HL-60 (cell line): Measurements from ENCODE around the gene OR1D2.

Experiments
- CTCF ChIP-seq: IDR thresholded peaks from one replicate; pipeline ENCODE4 v1.5.1; 2011; ENCODE audit warnings: low read length, control low read depth, inconsistent platforms; ENCODE audit not compliant: insufficient read depth
- GABPA ChIP-seq: IDR thresholded peaks from 2 replicates; pipeline ENCODE4 v1.6.1; 2012; ENCODE audit warnings: low read depth
- POLR2AphosphoS5 ChIP-seq: IDR thresholded peaks from 2 replicates; pipeline ENCODE4 v1.6.1; 2012; ENCODE audit warnings: low read depth
- SPI1 ChIP-seq: IDR thresholded peaks from 2 replicates; pipeline ENCODE4 v1.6.1; 2012; ENCODE audit warnings: low read depth, mild to moderate bottlenecking, borderline replicate concordance
- TF ChIP-seq, protein P1 (sequence below): IDR thresholded peaks from 2 replicates; pipeline ENCODE4 v1.6.1; 2012; ENCODE audit warnings: low read depth; ENCODE audit not compliant: insufficient replicate concordance

GRCh38 chr17:3038941-3039340, 65.3 kb downstream of the OR1D2 start:
- TF ChIP-seq POLR2AphosphoS5 (no peak), CTCF (no peak), GABPA (no peak), SPI1 (no peak)
- TF ChIP-seq, protein P1, sequence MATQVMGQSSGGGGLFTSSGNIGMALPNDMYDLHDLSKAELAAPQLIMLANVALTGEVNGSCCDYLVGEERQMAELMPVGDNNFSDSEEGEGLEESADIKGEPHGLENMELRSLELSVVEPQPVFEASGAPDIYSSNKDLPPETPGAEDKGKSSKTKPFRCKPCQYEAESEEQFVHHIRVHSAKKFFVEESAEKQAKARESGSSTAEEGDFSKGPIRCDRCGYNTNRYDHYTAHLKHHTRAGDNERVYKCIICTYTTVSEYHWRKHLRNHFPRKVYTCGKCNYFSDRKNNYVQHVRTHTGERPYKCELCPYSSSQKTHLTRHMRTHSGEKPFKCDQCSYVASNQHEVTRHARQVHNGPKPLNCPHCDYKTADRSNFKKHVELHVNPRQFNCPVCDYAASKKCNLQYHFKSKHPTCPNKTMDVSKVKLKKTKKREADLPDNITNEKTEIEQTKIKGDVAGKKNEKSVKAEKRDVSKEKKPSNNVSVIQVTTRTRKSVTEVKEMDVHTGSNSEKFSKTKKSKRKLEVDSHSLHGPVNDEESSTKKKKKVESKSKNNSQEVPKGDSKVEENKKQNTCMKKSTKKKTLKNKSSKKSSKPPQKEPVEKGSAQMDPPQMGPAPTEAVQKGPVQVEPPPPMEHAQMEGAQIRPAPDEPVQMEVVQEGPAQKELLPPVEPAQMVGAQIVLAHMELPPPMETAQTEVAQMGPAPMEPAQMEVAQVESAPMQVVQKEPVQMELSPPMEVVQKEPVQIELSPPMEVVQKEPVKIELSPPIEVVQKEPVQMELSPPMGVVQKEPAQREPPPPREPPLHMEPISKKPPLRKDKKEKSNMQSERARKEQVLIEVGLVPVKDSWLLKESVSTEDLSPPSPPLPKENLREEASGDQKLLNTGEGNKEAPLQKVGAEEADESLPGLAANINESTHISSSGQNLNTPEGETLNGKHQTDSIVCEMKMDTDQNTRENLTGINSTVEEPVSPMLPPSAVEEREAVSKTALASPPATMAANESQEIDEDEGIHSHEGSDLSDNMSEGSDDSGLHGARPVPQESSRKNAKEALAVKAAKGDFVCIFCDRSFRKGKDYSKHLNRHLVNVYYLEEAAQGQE: no peak
